ENCODE measurements around the gene ENOSF1. TPM values are rescaled to one million over a fixed set of nuclear protein-coding genes. Genes with fewer than 3 reads are reported as not detected.

Gene ENOSF1
- total and polyA plus RNA-seq, 10 of the 15 experiments (the other 5 are each of a cell fraction or from before 2014, with no cell fraction given), result 12.5 to 43.3 (median 29.5) TPM

- 88% methylated on average over 1 of the region's 1 CpG for WGBS (ENCODE audit: insufficient coverage, insufficient replicate concordance, low lambda C conversion rate, missing lambda C conversion rate)
Observed at GRCh38 chr18:723541-724080, 11.2 kb upstream of the ENOSF1 start.

More at GRCh38 chr18:723541-724080, 11.2 kb upstream of the ENOSF1 start:
- DNase-seq (ENCODE audit: low read depth, low spot score) (no peak), FAIRE-seq (no peak), ATAC-seq (no peak)
- TSS peak; percentile 41 for BruUV-seq (replicated peaks)
- Histone ChIP-seq H2AFZ (ENCODE audit: control insufficient read depth, low read depth, low read length) (no peak overlapping the region), H4K20me1 (ENCODE audit: control insufficient read depth, insufficient read depth) (no peaks in the 10 kb centered on the region), H3K27ac (ENCODE audit: control insufficient read depth, insufficient read depth) (no peak overlapping the region), H3K4me1 (ENCODE audit: control insufficient read depth, insufficient read depth, low read length) (no peaks in the 10 kb centered on the region), H3K9me3 (replicated peaks; ENCODE audit: control insufficient read depth, insufficient read depth, low read length) (no peaks in the 10 kb centered on the region), H3K4me2 (ENCODE audit: control insufficient read depth, insufficient read depth) (no peak overlapping the region), H3K79me2 (ENCODE audit: control insufficient read depth, insufficient read depth, low read length) (no peaks in the 10 kb centered on the region), H3K9ac (ENCODE audit: control insufficient read depth, insufficient read depth, low read length) (no peak overlapping the region), H3K36me3 (ENCODE audit: control insufficient read depth in 2 of 2, insufficient read depth in 2 of 2, low read length in 1 of 2) (no peaks in the 10 kb centered on the region), H3K4me3 (no peak overlapping the region), H3K27me3 (replicated peaks in 1 of 2; ENCODE audit: control insufficient read depth in 2 of 2, insufficient read depth in 2 of 2, low read length in 1 of 2) (no peaks in the 10 kb centered on the region)
- no peak for TF ChIP-seq SMAD5 (IDR thresholded peaks at IDR 0.05; ENCODE audit: low read depth)
- TF ChIP-seq RELB (IDR thresholded peaks at IDR 0.05; ENCODE audit: low read depth), result no peak
- TF ChIP-seq ATF7 (IDR thresholded peaks at IDR 0.05; ENCODE audit: low read depth), result no peak
- TF ChIP-seq ZNF217 (IDR thresholded peaks at IDR 0.05), result no peak
- no peak for TF ChIP-seq MTA2 (IDR thresholded peaks at IDR 0.05; ENCODE audit: low read depth)
- no peak for TF ChIP-seq CTCF (IDR thresholded peaks at IDR 0.05 in 2 of 3, conservative IDR thresholded peaks at IDR 0.05 in 1 of 3; ENCODE audit: control insufficient read depth in 2 of 3, extremely low read depth in 1 of 3, insufficient read depth in 1 of 3, low read depth in 3 of 3, low read length in 3 of 3)
- no peak for TF ChIP-seq SKIL (IDR thresholded peaks at IDR 0.05; ENCODE audit: low read depth, poor library complexity, severe bottlenecking)
- no peak for TF ChIP-seq MYB (IDR thresholded peaks at IDR 0.05; ENCODE audit: borderline replicate concordance, low read depth, low read length)
- TF ChIP-seq HDAC2 (IDR thresholded peaks at IDR 0.05), result no peak
- no peak for TF ChIP-seq ASH2L (IDR thresholded peaks at IDR 0.05; ENCODE audit: borderline replicate concordance, low read depth)
- no peak for TF ChIP-seq EGR1 (IDR thresholded peaks at IDR 0.05; ENCODE audit: borderline replicate concordance in 1 of 2, low read depth in 2 of 2, low read length in 2 of 2)
- no peak for TF ChIP-seq CHD4 (IDR thresholded peaks at IDR 0.05)
- no peak for TF ChIP-seq ETV6 (conservative IDR thresholded peaks at IDR 0.05 in 1 of 2, IDR thresholded peaks at IDR 0.05 in 1 of 2; ENCODE audit: borderline replicate concordance in 1 of 2, low read depth in 1 of 2)
- no peak for TF ChIP-seq ZNF207 (IDR thresholded peaks at IDR 0.05; ENCODE audit: borderline replicate concordance)
- TF ChIP-seq PAX8 (IDR thresholded peaks at IDR 0.05), result no peak
- no peak for TF ChIP-seq CEBPB (IDR thresholded peaks at IDR 0.05; ENCODE audit: borderline replicate concordance in 1 of 2, low read depth in 2 of 2, low read length in 2 of 2)
- CTCF ChIA-PET, result interaction anchor here (0.9 to 1.3 kb wide), 3 partner anchors 96 to 116 kb away, joined by 3 read pairs; no protein-coding TSS in a partner anchor
- RAD21 ChIA-PET (ENCODE audit: unreplicated experiment), result interaction anchor here (1.6 kb wide), 1 partner anchor 107 kb away, joined by 6 read pairs; no protein-coding TSS in a partner anchor
- in situ Hi-C loops (cut with MboI) (no loop called here), intact Hi-C loops (cut with micrococcal nuclease; ENCODE audit: unreplicated experiment) (no loop called here)
- SMC1A ChIA-PET (ENCODE audit: uncharacterized antibody, unreplicated experiment), result interaction anchor here (0.5 to 1.4 kb wide), 3 partner anchors 14 to 107 kb away, joined by 3 to 4 read pairs (median 3); no protein-coding TSS in a partner anchor
- POLR2A ChIA-PET, result no interaction called here

Measured in GM12878 (cell line).